Fibroblast of skin of abdomen (primary cell): ENCODE data around the gene TMEM18.
A peak's percentile ranks its signal among the peaks of the same experiment; 100 is the strongest.

ENCODE experiments used
- DNase-seq: peaks from one replicate; pipeline ENCODE4 v3.0.0-alpha.2; 2013

TMEM18 gene

DNA sequence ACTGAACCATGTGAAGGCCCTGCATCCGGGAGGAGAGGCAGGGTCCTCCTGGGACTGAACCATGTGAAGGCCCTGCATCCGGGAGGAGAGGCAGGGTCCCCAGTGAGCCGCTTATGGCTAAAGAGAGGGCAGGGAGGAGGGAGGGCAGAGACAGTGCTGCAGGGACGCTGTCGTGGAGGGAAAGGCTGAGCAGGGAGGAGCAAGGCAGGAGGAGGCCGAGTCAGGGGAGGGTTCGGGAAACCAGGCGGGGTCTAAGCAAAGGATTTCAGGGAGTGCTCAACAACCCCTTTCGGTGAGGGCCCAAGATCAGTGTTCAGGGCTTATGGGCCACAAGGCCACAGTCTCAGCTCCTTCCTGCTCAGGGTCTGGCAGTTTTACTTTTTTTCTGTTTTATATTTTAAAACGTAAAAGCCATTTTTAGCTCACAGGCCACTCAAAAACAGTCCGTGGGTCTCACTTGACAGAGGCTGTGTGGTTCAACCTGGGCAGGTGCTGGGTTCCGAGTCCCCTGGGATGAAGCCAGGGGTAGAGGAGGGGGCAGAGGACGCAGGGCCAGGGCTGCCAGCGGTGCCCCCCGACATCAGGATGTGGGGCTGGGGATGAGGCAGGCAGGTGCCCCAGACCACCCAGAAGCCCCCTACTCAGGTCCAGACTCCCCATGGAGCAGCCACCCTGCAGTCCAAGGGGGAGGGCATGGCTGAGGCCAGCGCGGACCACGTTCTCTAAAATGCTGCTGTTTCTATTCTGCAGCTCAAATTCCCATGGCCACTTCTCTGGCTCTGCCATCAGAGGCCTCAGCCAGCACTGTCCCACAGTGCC is 5.2 kb downstream of the TMEM18 start:
- no peak for DNase-seq

DNA sequence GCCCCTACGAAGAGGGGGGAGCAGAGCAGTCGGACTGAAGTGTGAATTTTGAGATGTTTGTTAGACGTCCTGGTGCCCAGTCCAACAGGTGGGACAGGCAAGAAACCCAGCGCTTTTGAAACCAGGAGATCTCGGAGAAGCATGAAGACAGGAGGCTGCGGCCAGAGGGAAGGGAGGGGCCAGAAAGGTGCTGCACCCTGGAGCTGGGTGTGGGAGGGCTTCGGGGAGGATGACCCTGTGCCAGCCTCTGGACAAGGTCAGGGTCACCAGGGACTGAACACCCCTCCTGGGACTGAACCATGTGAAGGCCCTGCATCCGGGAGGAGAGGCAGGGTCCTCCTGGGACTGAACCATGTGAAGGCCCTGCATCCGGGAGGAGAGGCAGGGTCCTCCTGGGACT is 6.1 kb downstream of the TMEM18 start:
- no peak for DNase-seq

DNA sequence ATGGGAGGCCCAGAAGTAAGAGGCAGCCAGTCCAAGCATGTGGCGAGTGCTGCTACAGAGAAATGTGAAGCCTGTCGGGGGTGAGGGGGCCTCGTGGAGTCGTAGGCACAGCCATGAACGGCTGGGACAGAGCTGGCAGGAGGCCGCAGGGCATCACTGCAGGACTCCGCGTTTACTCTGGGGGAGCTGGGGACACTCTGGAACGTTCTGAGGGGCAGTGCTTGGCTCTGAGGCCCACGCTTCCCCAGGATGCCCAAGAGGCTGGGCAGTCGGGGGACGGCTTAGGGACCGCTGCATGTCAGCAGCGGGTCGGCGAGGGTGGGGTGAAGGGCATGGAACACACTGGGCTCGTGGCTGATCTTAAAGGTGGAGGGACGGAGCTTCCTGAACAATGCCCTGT is 6.6 kb downstream of the TMEM18 start:
- DNase-seq = no peak

DNA sequence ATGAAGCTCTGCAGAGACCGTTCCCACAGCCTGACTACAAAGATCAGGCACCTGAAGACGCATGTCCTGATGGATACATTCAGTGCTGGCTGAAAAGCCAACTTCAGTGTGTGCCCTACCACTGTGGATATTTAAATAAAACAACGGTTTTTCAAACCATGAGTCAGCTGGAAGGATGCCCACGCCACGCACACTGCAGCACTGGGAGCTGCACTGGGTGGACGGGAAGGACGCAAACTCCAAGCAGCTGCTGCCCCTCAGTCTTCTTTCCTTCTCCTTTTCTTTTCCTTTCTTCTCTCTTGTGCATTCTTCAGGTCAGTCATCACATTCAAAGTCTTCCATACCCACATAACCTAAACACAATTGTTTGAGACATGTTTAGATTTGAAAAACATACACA is 7.9 kb downstream of the TMEM18 start:
- peak; percentile 23 for DNase-seq

GRCh38 chr2:668000-668398 is 9.2 kb downstream of the TMEM18 start:
- DNase-seq = no peak

GRCh38 chr2:667332-667999 is 9.7 kb downstream of the TMEM18 start:
- peak; percentile 57 for DNase-seq

- DNase-seq = no peak
Measured at GRCh38 chr2:666441-666840, 10.8 kb downstream of the TMEM18 start.

GRCh38 chr2:665340-666073 is 11.7 kb downstream of the TMEM18 start:
- no peak for DNase-seq

GRCh38 chr2:664063-664462 is 13.1 kb downstream of the TMEM18 start:
- DNase-seq = no peak

DNA sequence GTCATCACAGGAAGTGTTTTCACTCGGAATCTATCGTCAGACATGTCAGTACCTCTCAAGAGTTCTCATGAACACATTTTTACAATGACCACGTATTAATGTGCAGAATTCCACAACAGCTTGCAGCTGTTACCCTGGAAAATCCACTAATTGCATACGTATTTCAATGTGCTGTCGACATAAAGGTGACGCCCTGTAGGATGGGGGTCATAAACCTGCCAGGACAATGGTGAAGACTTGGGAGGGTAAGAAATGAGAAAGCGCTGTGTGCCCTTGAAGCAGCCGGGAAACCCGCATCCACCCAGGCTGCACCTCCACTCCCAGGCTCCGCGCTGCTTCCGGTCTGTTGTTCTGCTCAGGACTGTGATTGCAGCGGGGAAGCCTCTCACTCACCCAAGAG is 14.0 kb downstream of the TMEM18 start:
- DNase-seq = no peak

DNA sequence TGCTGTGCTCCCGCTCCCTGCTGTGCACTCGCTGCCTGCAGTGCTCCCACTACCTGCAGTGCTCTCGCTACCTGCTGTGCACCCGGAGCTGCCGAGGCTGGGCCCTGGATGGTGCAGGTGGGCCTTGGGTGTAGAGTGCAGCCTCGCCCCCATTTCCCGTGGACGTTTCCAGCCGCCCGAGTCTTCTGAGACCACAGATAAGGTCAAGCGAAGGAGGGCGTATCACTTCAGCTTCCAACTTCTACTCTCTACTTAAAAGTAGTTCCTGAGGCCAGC is 15.9 kb downstream of the TMEM18 start:
- no peak for DNase-seq

DNA sequence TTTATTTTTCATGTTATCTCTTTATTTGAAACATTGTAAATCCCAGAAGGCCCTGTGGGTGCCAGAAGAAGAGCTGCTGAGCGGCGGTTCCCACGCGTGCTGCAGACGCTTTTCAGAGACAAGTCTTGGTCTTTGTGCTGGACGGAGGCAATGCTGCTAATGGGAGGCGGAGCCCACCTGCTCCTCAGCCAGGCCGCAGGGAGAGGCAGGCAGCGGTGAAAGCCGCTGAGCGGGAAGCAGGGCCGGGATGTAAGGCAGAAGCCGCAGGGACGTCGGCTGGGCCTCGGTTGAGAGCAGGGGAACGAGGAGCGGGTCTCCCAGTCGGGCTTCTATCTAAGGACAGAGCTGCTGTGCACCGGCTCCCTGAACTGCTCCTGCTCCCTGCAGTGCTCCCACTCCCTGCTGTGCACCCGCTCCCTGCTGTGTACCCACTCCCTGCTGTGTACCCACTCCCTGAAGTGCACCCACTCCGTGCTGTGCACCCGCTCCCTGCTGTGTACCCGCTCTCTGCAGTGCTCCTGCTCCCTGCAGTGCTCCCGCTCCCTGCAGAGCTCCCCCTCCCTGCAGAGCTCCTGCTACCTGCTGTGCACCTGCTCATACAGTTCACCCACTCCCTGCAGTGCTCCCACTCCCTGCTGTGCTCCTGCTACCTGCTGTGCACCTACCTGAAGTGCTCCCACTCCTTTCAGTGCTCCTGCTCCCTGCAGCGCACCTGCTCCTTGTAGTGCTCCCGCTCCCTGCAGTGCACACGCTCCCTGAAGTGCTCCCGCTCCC is 16.4 kb downstream of the TMEM18 start:
- DNase-seq = no peak

- DNase-seq = no peak
Measured at GRCh38 chr2:660029-660428, 17.2 kb downstream of the TMEM18 start.

- no peak for DNase-seq
Measured at GRCh38 chr2:658426-658825, 18.8 kb downstream of the TMEM18 start.

GRCh38 chr2:657766-658165 is 19.4 kb downstream of the TMEM18 start:
- no peak for DNase-seq

GRCh38 chr2:656676-657075 is 20.5 kb downstream of the TMEM18 start:
- DNase-seq = no peak

- DNase-seq = peak; percentile 8
Measured at GRCh38 chr2:655626-656025, 21.6 kb downstream of the TMEM18 start.

- DNase-seq = no peak
Measured at GRCh38 chr2:654896-655295, 22.3 kb downstream of the TMEM18 start.

DNA sequence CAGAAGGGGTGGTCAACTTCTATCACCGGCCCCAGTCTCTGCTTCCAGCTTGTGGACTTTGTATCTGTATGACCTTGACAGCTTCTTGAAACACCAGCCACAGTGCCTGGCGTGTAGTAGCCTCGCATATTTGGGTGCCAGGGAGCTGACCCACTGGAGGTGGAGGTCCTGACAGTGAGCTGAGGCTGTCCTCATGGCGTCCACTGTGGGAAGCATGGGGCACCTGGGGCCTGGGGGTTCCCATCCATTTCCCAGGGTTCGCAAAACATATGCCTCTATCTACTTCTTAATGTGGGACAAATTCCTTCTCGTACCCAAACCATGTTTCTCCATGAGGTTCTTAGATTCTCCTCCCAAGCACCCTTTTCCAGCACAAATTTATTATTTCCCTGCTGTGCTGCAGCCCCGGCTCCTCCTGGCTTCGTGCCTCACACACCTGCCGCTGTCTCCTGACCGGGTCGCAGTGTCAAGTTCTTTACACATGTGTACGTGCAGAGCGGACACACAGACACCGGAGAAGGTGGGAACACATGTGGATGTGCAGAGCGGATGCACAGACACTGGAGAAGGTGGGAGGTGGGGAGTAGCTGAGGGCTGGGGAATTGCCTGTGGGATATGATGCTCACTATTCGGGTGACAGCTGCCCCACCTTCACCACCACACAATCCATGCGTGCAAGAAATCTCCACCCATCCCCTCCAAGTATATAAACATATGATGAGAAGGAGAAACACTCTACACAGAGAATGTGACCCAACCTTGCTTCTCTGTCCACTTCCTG is 23.4 kb downstream of the TMEM18 start:
- DNase-seq = no peak

GRCh38 chr2:652881-653480 is 24.2 kb downstream of the TMEM18 start:
- no peak for DNase-seq

DNA sequence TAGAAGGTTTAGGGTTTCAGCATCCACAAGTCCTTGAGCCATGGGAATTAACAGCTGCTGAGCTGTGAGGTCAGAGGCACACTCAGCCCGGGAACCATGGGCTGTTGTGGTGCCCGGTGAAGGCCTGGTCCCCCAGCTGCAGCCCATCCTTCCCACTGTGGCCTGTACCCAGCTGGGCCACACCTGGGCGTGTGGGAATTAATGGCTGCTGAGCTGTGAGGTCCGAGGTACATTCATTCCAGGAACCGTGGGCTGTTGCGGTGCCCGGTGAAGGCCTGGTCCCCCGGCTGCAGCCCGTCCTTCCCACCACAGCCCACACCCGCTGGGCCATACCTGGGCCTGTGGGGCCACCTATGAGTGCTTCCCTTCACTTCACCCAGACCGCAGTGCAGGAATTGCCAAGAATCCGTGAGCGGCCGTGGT is 25.2 kb downstream of the TMEM18 start:
- no peak for DNase-seq
